Measurements from ENCODE around the gene METTL16.

GRCh38 chr17:2403044-2403443 lies 108.6 kb downstream of the METTL16 start:
- TF ChIP-seq CTCF (conservative IDR thresholded peaks at IDR 0.05) (no peak), ZFX (IDR thresholded peaks at IDR 0.05) (no peak)

Measured in C4-2B (cell line).